Measurements from ENCODE around the gene CPN1. TPM values are rescaled to one million over a fixed set of nuclear protein-coding genes. Genes with fewer than 3 reads are reported as not detected.
A peak's percentile ranks its signal among the peaks of the same experiment; 100 is the strongest.

The CPN1 gene
- total RNA-seq, 1 donor from 2014 or later = not detected

DNA sequence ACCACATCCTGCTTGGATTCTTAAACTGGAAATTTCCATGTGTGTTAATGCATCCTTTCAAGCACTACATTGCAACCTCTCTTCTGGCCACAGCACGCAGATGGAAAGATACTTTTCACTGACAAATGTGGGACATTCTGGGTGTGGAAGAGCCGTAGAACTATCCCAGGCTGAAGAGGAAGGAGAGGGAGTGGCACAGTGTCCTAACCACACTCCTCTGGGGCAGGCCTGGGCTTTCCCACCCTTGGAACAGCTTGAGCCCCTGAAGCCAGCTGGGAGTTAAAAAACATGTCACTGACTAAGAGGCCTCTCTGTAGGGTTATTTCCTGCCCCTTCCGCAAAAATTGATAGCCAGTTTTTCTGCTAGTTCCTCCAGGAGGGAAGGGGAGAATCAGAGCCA is 37.9 kb downstream of the CPN1 start:
- Mint-ChIP-seq H3K27me3 (no peaks in the 10 kb centered on the region), H3K9me3 (no peaks in the 10 kb centered on the region), H3K4me3 (no peak overlapping the region), H3K27ac (peak overlapping the region; percentile 86), H3K4me1 (ENCODE audit: unreplicated experiment) (peaks cover 17% of the 10 kb centered on the region), H3K36me3 (no peaks in the 10 kb centered on the region)
- DNase-seq (ENCODE audit: extremely low spot score, unreplicated experiment) = no peak
- TF ChIP-seq CTCF (conservative IDR thresholded peaks at IDR 0.05) = no peak

- peak overlapping the region; percentile 86 for H3K27ac Mint-ChIP-seq
Observed at GRCh38 chr10:100043344-100043743, 38.3 kb downstream of the CPN1 start.

DNA sequence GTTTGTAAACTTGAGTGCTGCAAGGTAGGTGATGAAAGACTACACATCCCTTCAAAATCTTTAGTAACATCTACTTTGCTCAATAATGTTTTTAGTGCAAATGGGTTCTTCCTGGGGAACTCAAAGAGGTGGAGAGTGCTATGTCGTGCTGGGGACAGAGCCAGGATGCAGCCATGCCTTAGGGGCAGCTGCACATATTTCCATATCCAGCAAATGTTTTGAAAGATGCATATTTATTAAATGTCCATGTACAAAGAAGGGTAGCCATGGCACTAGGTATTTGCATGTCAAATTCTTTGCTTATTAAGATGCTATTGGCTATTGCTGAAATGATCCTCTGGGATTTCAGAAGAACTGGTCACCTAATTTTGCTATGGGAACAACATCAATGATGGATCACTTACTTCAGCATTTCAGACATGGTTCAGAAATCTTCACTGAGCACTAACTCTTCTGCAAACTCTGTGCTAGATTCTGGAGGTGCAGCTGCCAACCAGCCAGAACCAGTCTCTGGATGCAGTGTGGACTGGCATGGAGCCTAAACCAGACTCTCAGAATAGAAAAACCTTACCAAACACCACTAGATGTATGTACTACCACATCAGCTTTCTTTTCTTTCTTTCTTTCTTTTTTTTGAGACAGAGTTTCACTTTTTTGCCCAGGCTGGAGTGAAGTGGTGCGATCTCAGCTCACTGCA is 40.2 kb downstream of the CPN1 start:
- no peak overlapping the region for H3K4me3 Mint-ChIP-seq
- DNase-seq (ENCODE audit: extremely low spot score, unreplicated experiment) = no peak
- no peaks in the 10 kb centered on the region for H3K9me3 Mint-ChIP-seq
- no peak for TF ChIP-seq CTCF (conservative IDR thresholded peaks at IDR 0.05)
- H3K27me3 Mint-ChIP-seq = no peaks in the 10 kb centered on the region
- peaks cover 26% of the 10 kb centered on the region for H3K4me1 Mint-ChIP-seq (ENCODE audit: unreplicated experiment)
- no peak overlapping the region for H3K27ac Mint-ChIP-seq
- no peaks in the 10 kb centered on the region for H3K36me3 Mint-ChIP-seq

More at GRCh38 chr10:100043344-100043743, 38.3 kb downstream of the CPN1 start:
- Mint-ChIP-seq H3K27me3 (no peaks in the 10 kb centered on the region), H3K36me3 (no peaks in the 10 kb centered on the region), H3K4me1 (ENCODE audit: unreplicated experiment) (peaks cover 21% of the 10 kb centered on the region), H3K4me3 (no peak overlapping the region), H3K9me3 (no peaks in the 10 kb centered on the region)
- TF ChIP-seq CTCF (conservative IDR thresholded peaks at IDR 0.05) = no peak
- no peak for DNase-seq (ENCODE audit: extremely low spot score, unreplicated experiment)

GRCh38 chr10:100038561-100039071 is 43.1 kb downstream of the CPN1 start:
- H3K4me3 Mint-ChIP-seq = peak overlapping the region; percentile 0
- peaks cover 15% of the 10 kb centered on the region for H3K4me1 Mint-ChIP-seq (ENCODE audit: unreplicated experiment)
- H3K36me3 Mint-ChIP-seq = no peaks in the 10 kb centered on the region
- no peaks in the 10 kb centered on the region for H3K27me3 Mint-ChIP-seq
- H3K27ac Mint-ChIP-seq = peak overlapping the region; percentile 67
- no peaks in the 10 kb centered on the region for H3K9me3 Mint-ChIP-seq
- TF ChIP-seq CTCF (conservative IDR thresholded peaks at IDR 0.05) = no peak
- DNase-seq (ENCODE audit: extremely low spot score, unreplicated experiment) = no peak

DNA sequence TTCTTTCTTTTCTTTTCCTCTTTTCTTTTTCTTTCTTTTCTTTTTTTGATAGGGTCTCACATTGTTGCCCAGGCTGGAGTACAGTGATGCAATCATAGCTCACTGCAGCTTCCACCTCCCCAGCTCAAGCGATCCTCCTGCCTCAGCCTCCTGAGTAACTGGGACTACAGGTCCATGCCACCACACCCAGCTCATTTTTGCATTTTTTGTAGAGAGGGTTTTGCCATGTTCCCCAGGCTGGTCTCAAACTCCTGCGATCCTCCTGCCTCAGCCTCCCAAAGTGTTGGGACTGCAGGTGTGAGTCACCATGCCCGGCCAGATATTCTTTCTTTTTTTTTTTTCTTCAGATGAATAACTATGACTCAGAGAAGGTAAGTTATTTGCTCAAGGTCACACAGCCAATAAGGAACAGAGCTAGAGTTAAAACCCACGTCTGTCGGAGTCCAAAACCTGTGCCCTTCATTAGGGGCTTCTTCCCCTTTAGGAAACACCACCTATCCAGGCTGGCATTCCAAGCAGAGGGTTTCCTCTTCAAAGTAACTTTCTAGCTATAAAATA is 43.8 kb downstream of the CPN1 start:
- Mint-ChIP-seq H3K27ac (no peak overlapping the region), H3K4me3 (no peak overlapping the region), H3K36me3 (no peaks in the 10 kb centered on the region), H3K9me3 (no peaks in the 10 kb centered on the region), H3K27me3 (no peaks in the 10 kb centered on the region), H3K4me1 (ENCODE audit: unreplicated experiment) (peaks cover 15% of the 10 kb centered on the region)
- TF ChIP-seq CTCF (conservative IDR thresholded peaks at IDR 0.05) = no peak
- no peak for DNase-seq (ENCODE audit: extremely low spot score, unreplicated experiment)

Measured in type B pancreatic cell (in vitro differentiated cells).